Retinal pigment epithelial cell (primary cell): Measurements from ENCODE around the gene NUDT22.
A peak's percentile ranks its signal among the peaks of the same experiment; 100 is the strongest.

Experiments
- DNase-seq: peaks from one replicate; pipeline ENCODE4 v3.0.0-alpha.2; 2010; ENCODE audit warnings: low read depth
- H3K4me3 ChIP-seq: 2 replicates; pipeline ENCODE4 v1.5.1; 2011; ENCODE audit warnings: mild to moderate bottlenecking, low read length, control low read depth, moderate library complexity
- TF ChIP-seq, protein P1 (sequence below): conservative IDR thresholded peaks from 2 replicates; pipeline ENCODE4 v1.5.1; 2011; ENCODE audit warnings: low read depth, low read length, control low read depth, inconsistent platforms

NUDT22 gene

DNA sequence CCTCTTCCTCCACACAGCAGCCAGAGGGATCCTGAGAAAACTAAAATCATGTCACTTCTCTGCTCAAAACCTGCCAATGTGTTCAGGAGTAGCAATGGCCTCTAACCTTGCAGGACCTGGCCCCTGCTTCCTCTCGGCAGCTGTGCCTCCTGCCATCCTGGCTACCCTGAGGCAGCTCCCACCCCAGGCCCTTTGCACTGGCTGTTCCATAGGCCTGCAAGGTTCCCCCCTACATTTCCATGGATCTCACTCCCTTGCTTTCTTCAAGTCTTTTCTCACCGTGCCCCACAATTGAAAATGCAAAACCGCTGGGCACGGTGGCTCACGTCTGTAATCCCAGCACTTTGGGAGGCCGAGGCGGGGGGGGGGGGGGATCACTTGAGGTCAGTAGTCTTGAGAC is 42.2 kb upstream of the NUDT22 start:
- DNase-seq, result no peak
- TF ChIP-seq, protein P1, sequence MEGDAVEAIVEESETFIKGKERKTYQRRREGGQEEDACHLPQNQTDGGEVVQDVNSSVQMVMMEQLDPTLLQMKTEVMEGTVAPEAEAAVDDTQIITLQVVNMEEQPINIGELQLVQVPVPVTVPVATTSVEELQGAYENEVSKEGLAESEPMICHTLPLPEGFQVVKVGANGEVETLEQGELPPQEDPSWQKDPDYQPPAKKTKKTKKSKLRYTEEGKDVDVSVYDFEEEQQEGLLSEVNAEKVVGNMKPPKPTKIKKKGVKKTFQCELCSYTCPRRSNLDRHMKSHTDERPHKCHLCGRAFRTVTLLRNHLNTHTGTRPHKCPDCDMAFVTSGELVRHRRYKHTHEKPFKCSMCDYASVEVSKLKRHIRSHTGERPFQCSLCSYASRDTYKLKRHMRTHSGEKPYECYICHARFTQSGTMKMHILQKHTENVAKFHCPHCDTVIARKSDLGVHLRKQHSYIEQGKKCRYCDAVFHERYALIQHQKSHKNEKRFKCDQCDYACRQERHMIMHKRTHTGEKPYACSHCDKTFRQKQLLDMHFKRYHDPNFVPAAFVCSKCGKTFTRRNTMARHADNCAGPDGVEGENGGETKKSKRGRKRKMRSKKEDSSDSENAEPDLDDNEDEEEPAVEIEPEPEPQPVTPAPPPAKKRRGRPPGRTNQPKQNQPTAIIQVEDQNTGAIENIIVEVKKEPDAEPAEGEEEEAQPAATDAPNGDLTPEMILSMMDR, result no peak
- H3K4me3 ChIP-seq, result no peak overlapping the region

DNA sequence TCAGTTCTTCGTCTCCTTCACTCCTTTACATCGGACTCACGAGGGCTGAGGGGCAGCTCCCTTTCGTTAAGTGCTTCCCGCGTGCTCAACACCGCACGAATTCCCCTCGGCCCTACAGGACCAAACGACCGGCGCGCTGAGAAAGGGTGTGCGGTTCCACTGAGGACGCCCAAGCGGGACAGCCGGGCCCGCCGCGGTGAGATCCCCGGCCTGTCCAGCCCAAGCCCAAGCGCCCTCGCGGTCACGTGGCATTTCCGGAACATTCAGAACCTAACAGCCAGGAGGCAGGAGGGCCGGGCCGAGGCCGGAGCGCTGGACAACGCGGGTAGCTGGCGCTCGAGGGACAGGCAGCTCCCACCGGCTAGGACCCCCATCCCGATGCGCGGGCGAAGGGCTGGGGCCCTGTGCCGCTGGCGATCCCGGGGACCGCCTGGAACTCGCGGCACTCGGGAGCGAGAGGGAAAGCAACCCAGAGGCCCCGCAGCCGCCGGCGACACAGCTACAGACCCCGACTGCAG is 40.8 kb upstream of the NUDT22 start:
- peak; percentile 19 for DNase-seq
- TF ChIP-seq, protein P1, result peak; percentile 33
- peak overlapping the region; percentile 60 for H3K4me3 ChIP-seq

DNA sequence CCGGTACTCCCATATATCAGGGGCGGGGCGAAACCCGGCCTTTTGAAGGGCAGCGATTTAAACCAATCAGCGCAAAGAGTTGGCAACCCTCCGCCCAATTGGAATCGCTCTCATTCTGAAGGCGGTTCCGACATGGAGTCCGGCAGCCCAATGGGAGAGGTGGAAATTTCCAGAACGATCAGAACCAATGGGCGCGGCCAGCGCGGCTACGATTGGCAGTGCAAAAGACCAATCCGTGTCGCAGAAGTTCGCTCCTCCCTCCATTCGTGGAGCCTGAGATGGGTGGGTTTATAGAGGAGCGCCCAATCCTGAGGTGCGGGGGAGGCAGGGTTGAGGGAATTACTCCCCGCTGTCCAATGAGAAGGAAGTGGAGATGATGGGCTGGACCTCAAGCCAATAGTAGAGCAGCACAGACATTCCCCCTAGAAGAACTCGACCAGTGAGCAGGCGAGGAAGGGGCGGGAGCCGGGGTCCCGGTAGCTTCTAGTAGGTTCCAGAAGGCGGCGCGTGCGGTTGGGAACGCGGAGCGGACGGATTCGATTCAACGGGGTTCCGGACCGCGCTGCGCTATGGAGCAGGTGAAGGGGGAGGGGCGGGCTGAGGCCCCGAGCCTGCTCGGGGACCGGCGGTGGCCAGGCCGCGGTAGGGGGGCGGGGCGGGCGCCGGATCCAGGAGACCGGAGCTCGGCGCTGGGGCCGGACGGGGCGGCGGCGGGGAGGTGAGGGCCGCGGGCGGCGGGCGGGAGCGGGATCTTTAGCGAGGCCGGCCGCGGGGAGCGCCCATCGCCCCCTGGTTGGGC is 40.2 kb upstream of the NUDT22 start, which contains the start of gene STIP1:
Gene STIP1 (plus strand): TSS at position 479 of the 799 bp plus-strand sequence. CDS start 91 bp downstream, at position 570.
- H3K4me3 ChIP-seq, result peak within 1 kb of the TSS; percentile 60
- peak; percentile 100 for DNase-seq
- TF ChIP-seq, protein P1, result peak; percentile 43

DNA sequence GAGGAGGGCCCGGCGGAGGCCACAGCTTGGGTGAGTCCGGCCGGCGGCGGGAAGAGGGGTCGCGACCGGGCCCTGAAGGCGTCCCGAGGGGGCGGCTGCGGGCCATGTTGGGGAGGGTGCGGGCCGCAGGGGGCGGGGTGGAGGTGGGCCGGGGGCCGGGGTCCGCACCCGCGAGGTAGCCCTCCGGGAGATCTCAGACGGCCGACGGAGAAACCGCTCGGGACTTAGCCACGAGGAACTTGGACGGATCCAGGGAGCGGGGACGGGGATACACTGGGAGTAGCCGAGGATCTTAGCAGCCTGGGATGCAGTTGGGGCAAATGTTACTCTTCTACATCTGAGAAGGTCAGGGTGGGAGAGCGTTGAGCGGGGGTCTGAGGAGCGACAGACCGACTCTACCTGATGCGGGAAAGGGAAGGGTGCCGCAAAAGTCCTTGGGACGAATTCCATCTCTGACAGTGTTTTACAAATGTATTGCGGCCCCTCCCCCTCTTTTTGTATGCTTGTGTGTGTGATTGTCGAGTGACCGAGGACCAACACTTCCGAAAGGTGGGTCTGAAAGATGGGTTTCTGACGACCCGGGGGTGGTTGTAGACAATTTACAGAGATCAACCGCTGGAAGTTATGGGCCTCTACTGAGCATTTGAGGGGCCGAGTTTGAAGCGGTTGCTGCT is 39.4 kb upstream of the NUDT22 start:
- TF ChIP-seq, protein P1, result no peak
- DNase-seq, result no peak

DNA sequence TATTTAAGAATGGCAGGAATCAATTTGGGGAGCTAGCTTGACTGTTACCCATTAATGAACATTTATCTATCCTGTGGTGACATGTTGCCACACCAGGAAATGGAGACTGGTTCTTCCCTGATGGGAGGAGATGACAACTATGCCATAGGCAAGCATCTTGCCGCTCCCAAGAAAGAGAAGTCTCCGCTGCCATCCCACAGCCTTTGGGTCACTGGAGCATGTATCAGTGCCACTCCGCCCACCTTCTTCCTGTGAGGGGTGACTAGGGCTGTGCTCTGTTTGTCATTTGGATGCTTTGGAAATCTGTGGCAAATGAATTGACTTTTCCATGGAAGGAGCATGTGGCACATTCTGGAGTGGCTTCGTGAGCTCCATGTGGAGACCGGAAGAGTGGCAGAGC is 33.6 kb upstream of the NUDT22 start:
- DNase-seq, result no peak
- TF ChIP-seq, protein P1, result no peak
- H3K4me3 ChIP-seq, result no peak overlapping the region

More for the DNA sequence above, 39.4 kb upstream of the NUDT22 start:
- no peak overlapping the region for H3K4me3 ChIP-seq

DNA sequence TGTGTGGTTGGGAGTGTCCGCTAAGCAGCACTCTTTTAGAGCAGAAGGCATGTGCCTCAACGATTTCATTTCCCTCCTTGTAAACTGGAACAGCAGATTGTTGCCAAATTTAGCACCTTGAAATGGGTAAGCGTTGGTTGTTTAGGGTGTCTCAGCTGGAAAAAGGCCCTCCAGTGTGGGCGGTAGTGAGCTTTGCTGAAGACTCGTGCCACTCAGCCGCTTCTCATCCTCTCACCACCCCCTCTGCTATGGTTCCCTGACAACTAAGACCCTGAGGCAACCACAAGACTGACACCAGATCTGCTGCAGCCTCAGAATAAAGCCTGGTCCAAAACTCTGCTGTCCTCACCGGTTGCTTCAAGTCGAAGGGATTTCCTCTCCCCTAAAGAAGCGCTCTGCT is 29.4 kb upstream of the NUDT22 start:
- TF ChIP-seq, protein P1, result no peak
- no peak for DNase-seq
- no peak overlapping the region for H3K4me3 ChIP-seq
